PC-9 (cell line): ENCODE data around the gene DAB1. TPM values are rescaled to one million over a fixed set of nuclear protein-coding genes. Genes with fewer than 3 reads are reported as not detected.
"Not testable (repeated sequence)": the region's sequence is repeated elsewhere in the genome, so short reads cannot be mapped to it uniquely, and the experiment has no call there.

ENCODE experiments used
- BruUV-seq: library from RNA; stranded (reverse); fragments of 400-500 nt; replicated peaks from 2 replicates; lab custom pipeline; 2021; lab: Mats Ljungman, UMichigan
- CTCF ChIA-PET: fragments of 300-600 bp; sonication (Branson Sonifier 250); formaldehyde crosslinking; loops from one replicate; lab custom pipeline; 2022; ENCODE audit warnings: antibody characterized with exemption; lab: Charles Lee
- POLR2A ChIA-PET: fragments of 300-600 bp; sonication (Branson Sonifier 250); formaldehyde crosslinking; loops from one replicate; lab custom pipeline; 2022; ENCODE audit warnings: antibody characterized with exemption; ENCODE audit not compliant: unreplicated experiment; lab: Charles Lee
- DNase-seq, 2 experiments: peaks; one replicate each; pipeline versions ENCODE4 v3.0.0 to v3.0.0-alpha.2; 2015 to 2022; ENCODE audit warnings: mixed read lengths in 1 of 2
- H2AFZ ChIP-seq: fragments of 200-600 bp; sonication (generic); 2 replicates; pipeline ENCODE4 v1.8.1; 2017; ENCODE audit warnings: antibody characterized with exemption
- H3F3A ChIP-seq: fragments of 200-600 bp; sonication (generic); 2 replicates; pipeline ENCODE4 v1.8.1; 2017; ENCODE audit warnings: antibody characterized with exemption, mild to moderate bottlenecking, low read depth; ENCODE audit not compliant: insufficient read depth
- H3K27ac ChIP-seq: fragments of 200-600 bp; sonication (generic); 2 replicates; pipeline ENCODE4 v1.6.1; 2016; ENCODE audit warnings: mixed run types
- H3K27me3 ChIP-seq: fragments of 200-600 bp; sonication (generic); 2 replicates; pipeline ENCODE4 v1.6.1; 2016; ENCODE audit warnings: low read depth, mixed run types; ENCODE audit not compliant: insufficient read depth
- H3K36me3 ChIP-seq: fragments of 200-600 bp; sonication (generic); 2 replicates; pipeline ENCODE4 v1.6.1; 2016; ENCODE audit warnings: low read depth, mixed run types
- H3K4me1 ChIP-seq: fragments of 200-600 bp; sonication (generic); replicated peaks from 2 replicates; pipeline ENCODE4 v1.6.1; 2016; ENCODE audit warnings: mixed run types; ENCODE audit not compliant: insufficient read depth
- H3K4me2 ChIP-seq: fragments of 200-600 bp; sonication (generic); 2 replicates; pipeline ENCODE4 v1.6.1; 2017; ENCODE audit warnings: mixed run types
- H3K4me3 ChIP-seq: fragments of 200-600 bp; sonication (generic); 2 replicates; pipeline ENCODE4 v1.6.1; 2016; ENCODE audit warnings: mixed run types
- H3K79me2 ChIP-seq: fragments of 200-600 bp; sonication (generic); 2 replicates; pipeline ENCODE4 v1.6.1; 2017; ENCODE audit warnings: low read depth, mixed run types
- H3K9me2 ChIP-seq: fragments of 200-600 bp; sonication (generic); 2 replicates; pipeline ENCODE4 v1.8.1; 2017; ENCODE audit warnings: mild to moderate bottlenecking; ENCODE audit not compliant: insufficient read depth
- H3K9me3 ChIP-seq: fragments of 200-600 bp; sonication (generic); 2 replicates; pipeline ENCODE4 v1.8.1; 2016; ENCODE audit warnings: low read depth; ENCODE audit not compliant: insufficient read depth
- H4K20me1 ChIP-seq: fragments of 200-600 bp; sonication (generic); 2 replicates; pipeline ENCODE4 v1.8.1; 2017; ENCODE audit not compliant: insufficient read depth
- CTCF ChIP-seq: fragments of 200-600 bp; sonication (generic); conservative IDR thresholded peaks from 2 replicates; pipeline ENCODE4 v1.6.1; 2017; ENCODE audit warnings: mixed run types, antibody characterized with exemption, mild to moderate bottlenecking, moderate library complexity
- EZH2 ChIP-seq: fragments of 200-600 bp; sonication (generic); IDR thresholded peaks from 2 replicates; pipeline ENCODE4 v1.8.0; 2017; ENCODE audit warnings: antibody characterized with exemption, low read depth
- intact Hi-C: fragments of 100-400 bp; cut with micrococcal nuclease; formaldehyde crosslinking; loops from one replicate; pipeline ENCODE4 v1.10.0; 2022; ENCODE audit not compliant: unreplicated experiment
- total RNA-seq: library from RNA; stranded (reverse); gene quantifications from 2 replicates; pipeline ENCODE4 v1.2.3, GENCODE V29; 2021

DAB1 gene
- total RNA-seq, 1 experiment from 2014 or later, result not detected

GRCh38 chr1:57089221-57089620, 334.6 kb downstream of the DAB1 start:
- CTCF ChIA-PET, result no interaction called here

GRCh38 chr1:57088653-57089052, 335.2 kb downstream of the DAB1 start:
- H3F3A ChIP-seq, result no peaks in the 10 kb centered on the region
- H3K27ac ChIP-seq, result no peak overlapping the region
- ChIA-PET CTCF (no interaction called here), POLR2A (no interaction called here)
- H3K4me2 ChIP-seq, result no peak overlapping the region
- no TSS peak for BruUV-seq
- H3K4me3 ChIP-seq, result no peak overlapping the region
- no peaks in the 10 kb centered on the region for H3K36me3 ChIP-seq
- TF ChIP-seq CTCF (no peak), EZH2 (no peak)
- peaks cover 21% of the 10 kb centered on the region for H3K27me3 ChIP-seq
- H3K9me3 ChIP-seq, result no peaks in the 10 kb centered on the region
- H3K79me2 ChIP-seq, result no peaks in the 10 kb centered on the region
- intact Hi-C loops, result no loop called here
- no peaks in the 10 kb centered on the region for H3K4me1 ChIP-seq
- no peak overlapping the region for H2AFZ ChIP-seq
- no peaks in the 10 kb centered on the region for H3K9me2 ChIP-seq
- H4K20me1 ChIP-seq, result no peaks in the 10 kb centered on the region
- no peak for DNase-seq

More at GRCh38 chr1:57089221-57089620, 334.6 kb downstream of the DAB1 start:
- Histone ChIP-seq H2AFZ (no peak overlapping the region), H3K4me2 (no peak overlapping the region), H3K79me2 (no peaks in the 10 kb centered on the region), H3F3A (no peaks in the 10 kb centered on the region), H3K9me3 (no peaks in the 10 kb centered on the region), H3K27me3 (peaks cover 21% of the 10 kb centered on the region), H3K9me2 (no peaks in the 10 kb centered on the region), H3K36me3 (no peaks in the 10 kb centered on the region), H3K27ac (no peak overlapping the region), H4K20me1 (no peaks in the 10 kb centered on the region), H3K4me3 (no peak overlapping the region), H3K4me1 (no peaks in the 10 kb centered on the region)
- DNase-seq, result no peak
- intact Hi-C loops, result no loop called here
- no TSS peak for BruUV-seq
- POLR2A ChIA-PET, result no interaction called here
- TF ChIP-seq EZH2, result no peak
- TF ChIP-seq CTCF, result no peak

GRCh38 chr1:57087660-57088059, 336.2 kb downstream of the DAB1 start:
- H3K36me3 ChIP-seq, BruUV-seq, H3K4me3 ChIP-seq, H3F3A ChIP-seq, H3K9me3 ChIP-seq, H3K9me2 ChIP-seq, POLR2A ChIA-PET, H3K27ac ChIP-seq, H3K4me2 ChIP-seq, DNase-seq, intact Hi-C loops, CTCF ChIA-PET, H3K79me2 ChIP-seq, H3K4me1 ChIP-seq, H2AFZ ChIP-seq, H4K20me1 ChIP-seq: not testable (repeated sequence)
- H3K27me3 ChIP-seq, result peaks cover 21% of the 10 kb centered on the region

- no peaks in the 10 kb centered on the region for H3K9me2 ChIP-seq
- DNase-seq, result no peak
- no peaks in the 10 kb centered on the region for H3K9me3 ChIP-seq
- no peak overlapping the region for H2AFZ ChIP-seq
- TF ChIP-seq CTCF (no peak), EZH2 (no peak)
- no TSS peak for BruUV-seq
- no peaks in the 10 kb centered on the region for H3F3A ChIP-seq
- H3K4me3 ChIP-seq, result no peak overlapping the region
- H3K27me3 ChIP-seq, result peaks cover 23% of the 10 kb centered on the region
- H3K36me3 ChIP-seq, result no peaks in the 10 kb centered on the region
- H3K27ac ChIP-seq, result no peak overlapping the region
- no peaks in the 10 kb centered on the region for H3K4me1 ChIP-seq
- no peaks in the 10 kb centered on the region for H4K20me1 ChIP-seq
- no peak overlapping the region for H3K4me2 ChIP-seq
- CTCF ChIA-PET, result no interaction called here
- POLR2A ChIA-PET, result no interaction called here
- intact Hi-C loops, result no loop called here
- H3K79me2 ChIP-seq, result no peaks in the 10 kb centered on the region
Observed at GRCh38 chr1:57086154-57086553, 337.7 kb downstream of the DAB1 start.
